NB4 (cell line): ENCODE measurements around the gene SCIN.

Experiments
- CTCF ChIP-seq: IDR thresholded peaks from one replicate; pipeline ENCODE4 v1.5.1; 2012; ENCODE audit warnings: low read depth, low read length
- MYC ChIP-seq: IDR thresholded peaks from 2 replicates; pipeline ENCODE4 v1.6.1; 2011; ENCODE audit warnings: low read depth, low read length
- POLR2A ChIP-seq: IDR thresholded peaks from 2 replicates; pipeline ENCODE4 v1.6.1; 2011; ENCODE audit warnings: mild to moderate bottlenecking; ENCODE audit not compliant: insufficient read length; ENCODE audit errors: extremely low read depth

- TF ChIP-seq CTCF (no peak), POLR2A (no peak), MYC (no peak)
Measured at GRCh38 chr7:12582362-12582761, 11.8 kb downstream of the SCIN start.
